ENCODE data around the gene GHR.
"Not testable (repeated sequence)": the region's sequence is repeated elsewhere in the genome, so short reads cannot be mapped to it uniquely, and the experiment has no call there.

Gene GHR

GRCh38 chr5:42572313-42572712 lies 149.1 kb downstream of the GHR start:
- no peak for DNase-seq

GRCh38 chr5:42573386-42573785 lies 150.1 kb downstream of the GHR start:
- DNase-seq, result no peak

GRCh38 chr5:42575914-42576313 lies 152.7 kb downstream of the GHR start:
- not testable (repeated sequence) for DNase-seq

- not testable (repeated sequence) for DNase-seq
Observed at GRCh38 chr5:42578901-42579300, 155.7 kb downstream of the GHR start.

GRCh38 chr5:42579320-42579719 lies 156.1 kb downstream of the GHR start:
- DNase-seq, result no peak

GRCh38 chr5:42581845-42582244 lies 158.6 kb downstream of the GHR start:
- DNase-seq, result no peak

GRCh38 chr5:42582723-42583122 lies 159.5 kb downstream of the GHR start:
- no peak for DNase-seq

GRCh38 chr5:42583322-42583721 lies 160.1 kb downstream of the GHR start:
- DNase-seq, result peak; percentile 19

GRCh38 chr5:42586625-42587024 lies 163.4 kb downstream of the GHR start:
- no peak for DNase-seq

- no peak for DNase-seq
Observed at GRCh38 chr5:42587096-42587723, 164.0 kb downstream of the GHR start.

GRCh38 chr5:42590566-42590965 lies 167.3 kb downstream of the GHR start:
- no peak for DNase-seq

- no peak for DNase-seq
Observed at GRCh38 chr5:42591015-42591414, 167.8 kb downstream of the GHR start.

GRCh38 chr5:42592401-42593140 lies 169.3 kb downstream of the GHR start:
- DNase-seq, result no peak

GRCh38 chr5:42593591-42593990 lies 170.4 kb downstream of the GHR start:
- DNase-seq, result no peak

GRCh38 chr5:42595597-42595996 lies 172.4 kb downstream of the GHR start:
- DNase-seq, result no peak

GRCh38 chr5:42596817-42597216 lies 173.6 kb downstream of the GHR start:
- no peak for DNase-seq

GRCh38 chr5:42597318-42597937 lies 174.2 kb downstream of the GHR start:
- no peak for DNase-seq

GRCh38 chr5:42598311-42598710 lies 175.1 kb downstream of the GHR start:
- no peak for DNase-seq

GRCh38 chr5:42599106-42599505 lies 175.9 kb downstream of the GHR start:
- no peak for DNase-seq

GRCh38 chr5:42600441-42600840 lies 177.2 kb downstream of the GHR start:
- no peak for DNase-seq

- no peak for DNase-seq
Observed at GRCh38 chr5:42604171-42604711, 181.0 kb downstream of the GHR start.

- no peak for DNase-seq
Observed at GRCh38 chr5:42605490-42605889, 182.3 kb downstream of the GHR start.

- DNase-seq, result no peak
Observed at GRCh38 chr5:42606464-42606869, 183.2 kb downstream of the GHR start.

- no peak for DNase-seq
Observed at GRCh38 chr5:42611437-42611836, 188.2 kb downstream of the GHR start.

Measured in activated gamma-delta T cell treated with Interleukin-2 at 50 U/mL for 16 hours (primary cell).